Adipose tissue (tissue), 3 donors: Measurements from ENCODE around the gene BORCS6. TPM values are rescaled to one million over a fixed set of nuclear protein-coding genes. Genes with fewer than 3 reads are reported as not detected.

Experiments used
- H3K27ac ChIP-seq: one replicate; pipeline ENCODE4 v1.5.1; 2013; ENCODE audit warnings: low read depth, low read length
- WGBS, 3 donors: extraction: QIAGEN DNeasy Blood & Tissue Kit; methylation state at CpG; one replicate each; pipeline ENCODE4 v1.1.7; 2013; 5-methylcytosine and 5-hydroxymethylcytosine counted together
- polyA plus RNA-seq, 3 donors: library from polyadenylated mRNA; stranded (reverse); fragments of 200-250 nt; gene quantifications; one replicate each; pipeline ENCODE4 v1.2.3, GENCODE V29; 2013
- donor health status: healthy with polysubstance abuse.
- donor health status: Bipolar disorder and iron deficiency.
- donor health status: healthy.

BORCS6 gene
- polyA plus RNA-seq, 3 donors, result 3.3 to 13.9 (median 5.2) TPM

DNA sequence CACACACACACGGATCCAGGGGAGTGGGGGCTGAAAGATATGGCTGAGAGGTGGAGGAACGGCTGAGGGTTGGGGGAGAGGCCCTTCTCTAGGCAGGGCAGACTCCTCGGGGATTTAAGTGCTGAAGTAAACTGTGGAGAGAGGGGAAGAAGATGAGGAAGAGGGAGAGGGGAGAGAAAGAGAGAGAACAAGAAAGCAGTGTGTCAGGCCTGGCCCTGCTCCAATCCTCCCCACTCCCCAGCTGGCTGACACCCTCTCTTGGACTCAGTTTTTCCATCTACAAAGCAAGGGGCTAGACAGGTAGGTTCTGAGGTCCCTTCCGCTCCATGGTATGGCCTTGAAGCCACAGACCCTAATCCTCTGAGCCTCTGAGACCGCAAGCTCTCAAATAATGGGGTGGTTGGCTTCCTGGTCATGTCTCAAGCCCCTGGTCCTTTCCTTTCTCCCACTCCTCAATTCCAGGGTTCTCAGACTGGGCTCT, 29.2 kb downstream of the BORCS6 start:
- WGBS, 3 donors, result 48 to 55% (median 53%) methylated on average over 5 of the region's 5 CpGs
- no peak overlapping the region for H3K27ac ChIP-seq

DNA sequence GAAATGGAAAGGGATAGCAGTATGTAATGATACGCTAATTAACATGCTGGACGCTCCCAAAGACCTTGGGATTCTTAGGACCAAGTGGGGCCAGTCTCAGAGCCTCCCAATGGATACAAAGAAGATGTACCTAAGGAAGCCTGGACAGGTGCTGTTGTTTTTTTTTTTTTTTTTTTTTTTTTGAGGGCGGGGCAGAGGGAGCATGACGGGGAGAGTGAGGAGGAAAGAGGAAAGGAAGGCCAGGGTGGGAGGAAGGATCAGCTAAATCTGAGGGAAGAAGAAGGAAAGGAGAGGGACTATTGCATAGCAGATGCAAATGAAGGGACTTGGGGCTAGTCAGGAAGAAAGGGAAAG, 29.8 kb downstream of the BORCS6 start:
- 55 to 73% (median 62%) methylated on average over 3 to 4 of the region's 4 CpGs for WGBS, 3 donors
- H3K27ac ChIP-seq, result no peak overlapping the region

DNA sequence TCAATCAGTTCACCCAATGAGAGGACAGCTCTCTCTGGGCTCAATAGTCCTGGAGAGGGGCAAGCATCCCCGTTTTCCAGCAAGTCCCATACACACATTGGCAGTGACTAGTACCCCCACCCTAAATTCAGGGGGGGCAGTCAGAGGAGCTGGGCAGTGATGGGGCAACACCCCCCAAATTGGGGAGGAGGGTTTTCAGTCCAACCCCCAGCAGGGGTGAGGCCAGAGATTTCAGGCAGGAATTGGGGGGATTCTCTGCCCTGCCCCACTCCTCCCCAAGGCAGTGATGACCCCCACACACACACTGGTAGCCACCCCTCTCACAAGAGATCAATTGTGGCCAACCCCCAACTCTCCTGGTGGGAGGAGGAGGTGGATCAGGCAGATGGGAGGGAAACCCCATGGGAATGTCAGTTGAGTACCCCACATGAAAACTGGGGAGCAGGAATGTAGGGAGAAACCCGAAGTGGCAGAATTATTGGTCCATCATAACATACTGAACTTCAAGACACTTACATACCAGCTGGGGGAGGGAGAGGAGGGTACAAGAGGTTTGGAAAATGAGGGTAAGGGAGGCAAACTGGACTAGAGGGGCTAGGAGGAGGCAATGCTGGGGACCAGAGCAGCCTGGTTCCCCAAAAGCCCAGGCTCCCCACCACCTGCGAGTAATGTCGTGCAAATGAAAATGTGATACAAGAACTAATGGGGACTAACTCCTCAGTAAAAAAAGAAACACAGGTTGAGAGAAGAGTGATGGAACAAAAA, 30.3 kb downstream of the BORCS6 start:
- H3K27ac ChIP-seq, result no peak overlapping the region
- 77 to 81% (median 80%) methylated on average over 4 of the region's 4 CpGs for WGBS, 3 donors

DNA sequence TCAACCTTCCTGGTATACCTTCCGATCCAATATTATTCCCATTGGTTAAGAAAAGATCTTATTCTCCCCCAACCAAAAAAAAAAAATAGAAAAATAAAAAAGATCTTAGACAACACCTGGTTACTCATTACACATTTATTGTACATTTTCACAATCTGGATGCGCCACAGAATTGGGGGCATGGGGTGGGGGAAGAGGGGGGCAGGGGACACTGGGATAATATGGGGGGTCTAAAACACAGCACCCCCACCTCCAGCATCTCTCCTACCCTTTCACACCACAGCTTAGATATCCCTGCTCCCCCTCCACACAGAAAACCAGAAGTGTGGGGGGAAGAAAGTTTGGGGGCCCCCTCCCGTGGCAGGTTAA, 31.0 kb downstream of the BORCS6 start:
- WGBS, 3 donors, result 54 to 64% (median 60%) methylated on average over 3 of the region's 3 CpGs
- H3K27ac ChIP-seq, result no peak overlapping the region

DNA sequence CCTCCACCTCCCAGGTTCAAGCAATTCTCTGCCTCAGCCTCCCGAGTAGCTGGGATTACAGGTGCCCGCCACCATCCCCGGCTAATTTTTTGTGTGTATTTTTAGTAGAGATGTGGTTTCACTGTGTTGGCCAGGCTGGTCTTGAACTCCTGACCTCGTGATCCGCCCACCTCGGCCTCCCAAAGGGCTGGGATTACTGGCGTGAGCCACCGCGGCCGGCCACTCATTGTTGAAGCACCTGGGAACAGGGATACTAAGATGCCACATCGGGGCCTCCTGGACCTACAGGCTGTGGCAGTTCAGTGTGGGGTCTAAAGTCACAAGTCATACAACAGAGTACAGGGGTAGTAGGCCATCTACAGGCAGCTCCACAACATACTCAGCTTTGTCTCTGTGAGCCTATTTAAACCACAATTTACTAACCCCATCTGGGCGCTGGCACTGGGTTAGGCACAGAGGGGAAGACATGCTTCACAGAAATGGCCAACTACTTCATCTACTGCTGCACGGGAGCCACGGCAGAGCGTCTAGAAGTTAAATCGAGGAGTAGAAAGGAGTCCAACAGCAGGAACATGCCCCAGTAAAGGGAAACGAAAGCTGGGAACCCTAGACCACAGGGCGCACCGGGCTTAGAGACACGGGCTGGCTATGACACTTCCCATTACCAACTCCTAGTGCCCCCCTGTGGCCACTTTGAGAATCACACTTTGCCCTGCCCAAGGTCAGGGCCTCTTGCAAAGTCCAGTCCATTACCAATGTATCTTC, 31.5 kb downstream of the BORCS6 start:
- 39 to 46% (median 42%) methylated on average over 20 of the region's 20 CpGs for WGBS, 3 donors
- H3K27ac ChIP-seq, result no peak overlapping the region

DNA sequence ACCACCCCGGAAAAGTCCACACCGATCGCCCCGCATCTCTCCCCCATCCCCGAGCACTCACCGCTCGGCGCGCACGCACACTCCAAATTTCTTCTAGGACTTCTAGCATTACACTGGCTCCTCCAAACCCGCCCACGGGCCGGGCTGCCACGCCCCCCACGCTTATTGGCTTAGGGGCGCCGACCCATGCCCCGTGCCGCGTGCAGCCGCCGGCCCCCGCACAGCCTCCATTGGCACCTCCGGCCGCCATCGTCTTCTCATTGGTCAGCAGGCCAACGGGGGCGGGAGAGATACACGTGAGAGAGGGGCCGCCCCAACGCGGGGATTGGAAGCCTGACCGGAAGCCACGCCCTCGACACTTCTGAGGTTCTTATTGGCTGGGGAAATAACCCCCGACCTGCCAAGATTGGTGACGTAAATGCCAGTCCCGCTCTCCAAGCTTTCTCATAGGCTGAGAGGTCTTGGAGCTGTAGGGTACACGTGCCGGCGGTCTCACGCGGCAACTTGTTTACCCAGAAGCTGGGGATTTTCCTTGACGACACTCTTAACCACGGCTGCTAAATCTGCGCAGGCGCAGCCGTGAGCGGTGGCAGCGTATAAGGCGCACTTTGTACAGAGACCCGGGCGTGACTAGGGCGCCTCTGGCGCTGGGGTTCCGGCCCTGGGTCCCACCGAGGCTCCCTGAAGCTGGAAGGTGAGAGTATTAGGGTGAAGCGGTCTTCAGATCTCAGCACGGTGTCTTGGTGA, 33.6 kb downstream of the BORCS6 start:
- 0% methylated on average over 59 of the region's 59 CpGs for WGBS, 3 donors
- peak overlapping the region; percentile 96 for H3K27ac ChIP-seq

DNA sequence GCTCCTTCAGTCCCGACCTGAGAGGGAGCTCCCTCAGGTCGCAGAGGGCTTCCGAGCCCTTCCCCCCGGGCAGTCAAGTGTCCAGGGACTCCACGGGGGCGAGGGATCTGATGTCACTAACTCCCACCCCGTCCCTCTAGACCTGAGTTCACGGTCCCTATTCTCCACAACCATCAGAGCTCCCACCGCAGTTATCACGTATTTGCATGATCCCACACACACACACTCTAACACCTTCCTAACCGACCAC, 34.1 kb downstream of the BORCS6 start:
- WGBS, 3 donors, result 0 to 2% (median 2%) methylated on average over 11 of the region's 11 CpGs
- peak overlapping the region; percentile 90 for H3K27ac ChIP-seq

DNA sequence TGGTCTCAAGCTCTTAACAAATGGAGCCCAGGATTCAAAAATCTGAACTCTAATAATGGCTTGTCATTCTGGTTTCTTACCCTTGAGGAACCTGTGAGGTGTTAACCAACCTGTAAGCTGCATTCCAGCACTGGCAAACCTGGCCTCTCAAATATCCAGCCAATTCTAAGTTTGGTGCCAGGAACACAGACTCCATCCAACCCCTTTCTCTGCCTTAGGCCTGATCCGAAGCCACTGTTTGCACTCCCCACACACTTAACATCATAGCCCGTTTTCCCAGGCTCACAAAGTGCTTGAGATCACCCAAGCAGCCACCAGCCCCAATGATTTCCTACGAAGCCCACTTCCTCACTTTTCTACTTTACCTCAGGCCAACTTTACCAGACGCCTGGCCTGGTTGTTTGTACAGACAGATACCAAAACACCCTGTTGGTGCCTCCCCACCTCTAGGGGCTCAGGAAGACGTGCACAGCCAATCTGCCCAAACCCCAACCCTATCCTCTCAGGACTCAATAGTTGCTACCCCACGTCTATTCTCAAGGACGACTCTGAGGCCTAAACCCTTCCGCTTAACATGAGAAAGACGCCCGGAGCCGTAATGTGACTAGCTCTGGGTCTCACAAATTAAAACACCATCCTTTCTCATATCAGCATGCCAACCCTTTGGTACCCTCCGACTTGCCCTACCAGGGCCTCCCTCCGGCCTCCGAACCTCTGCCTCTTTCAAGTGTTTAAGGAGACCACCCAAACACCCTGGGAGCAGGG, 34.6 kb downstream of the BORCS6 start:
- H3K27ac ChIP-seq, result peak overlapping the region; percentile 90
- WGBS, 3 donors, result 10 to 29% (median 29%) methylated on average over 14 of the region's 14 CpGs

DNA sequence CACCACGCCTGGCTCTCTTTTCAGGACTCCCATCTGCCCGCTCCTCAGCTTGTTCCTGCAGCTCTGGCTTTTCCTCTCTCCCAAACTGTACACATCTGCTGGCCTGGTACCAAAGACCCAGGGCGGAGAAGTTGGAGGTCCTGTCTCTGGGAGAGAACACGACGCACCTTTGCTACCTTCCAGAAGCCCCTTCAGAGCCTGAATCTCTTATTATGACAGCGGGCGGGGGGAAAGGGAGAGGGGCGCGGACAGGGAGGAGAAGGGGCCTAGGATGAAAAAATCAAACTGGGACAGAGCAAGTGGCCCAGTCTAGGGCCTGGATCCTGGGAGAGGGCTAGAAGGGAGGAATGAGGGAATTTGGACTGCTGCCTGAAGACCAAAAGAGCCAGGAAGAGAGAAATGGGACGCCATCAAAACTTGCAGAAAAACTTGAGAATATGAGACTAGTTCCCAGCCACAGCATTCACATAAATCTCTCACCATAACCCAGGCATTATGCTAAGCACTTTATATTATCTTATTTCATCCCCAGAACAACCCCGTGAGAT, 35.3 kb downstream of the BORCS6 start:
- peak overlapping the region; percentile 90 for H3K27ac ChIP-seq
- WGBS, 3 donors, result 19 to 23% (median 22%) methylated on average over 11 of the region's 11 CpGs

DNA sequence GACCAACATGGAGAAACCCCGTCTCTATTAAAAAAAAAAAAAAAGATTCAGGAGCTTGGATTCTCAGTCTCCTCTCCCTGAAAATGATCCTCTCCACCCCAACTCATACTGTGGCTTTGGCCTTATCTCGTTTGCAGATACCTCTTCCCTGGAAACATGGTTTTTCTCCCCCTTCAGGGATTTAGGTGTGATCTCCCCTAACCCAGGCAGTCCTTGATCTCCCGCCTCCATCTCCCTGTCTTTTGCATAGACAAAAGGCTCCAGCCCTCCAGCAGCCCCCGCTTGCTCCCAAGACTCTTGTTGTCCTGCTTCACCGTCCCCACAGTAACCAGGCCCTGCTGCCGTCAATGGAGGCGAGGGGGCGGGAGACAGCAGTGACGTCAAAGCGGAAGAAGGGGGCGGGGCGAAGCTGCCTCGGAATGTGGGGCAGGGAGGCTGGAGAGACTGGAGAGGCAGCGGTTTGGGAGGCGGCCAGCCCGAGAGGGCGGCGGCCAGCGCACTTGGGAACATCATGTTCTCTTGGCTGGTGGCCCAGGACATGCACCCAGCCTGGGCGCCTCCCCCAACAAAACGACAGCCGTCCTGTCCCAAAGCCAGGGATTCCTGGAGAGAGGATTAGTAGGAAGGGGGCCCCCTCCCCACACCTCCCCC, 35.9 kb downstream of the BORCS6 start:
- 2 to 3% (median 2%) methylated on average over 17 to 22 of the region's 22 CpGs for WGBS, 3 donors

DNA sequence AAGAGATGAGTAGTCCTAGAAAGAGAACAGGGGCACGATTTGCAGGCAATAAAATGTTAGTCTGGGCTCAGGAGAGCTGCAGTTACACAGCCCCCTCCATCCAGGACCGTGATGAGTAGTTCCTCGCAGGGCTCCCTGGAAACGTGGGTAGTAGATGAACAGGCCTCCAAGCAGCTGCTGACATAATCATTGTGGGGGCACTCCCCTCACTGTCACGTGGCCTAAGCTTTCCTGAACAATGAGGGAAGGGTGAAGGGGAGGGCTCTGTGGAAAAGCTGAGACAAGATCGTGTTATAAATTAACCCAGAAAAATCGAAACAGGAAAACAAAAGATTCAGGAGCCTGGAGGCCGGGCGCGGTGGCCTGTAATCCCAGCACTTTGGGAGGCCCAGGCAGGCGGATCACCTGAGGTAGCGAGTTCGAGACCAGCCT, 36.4 kb downstream of the BORCS6 start:
- H3K27ac ChIP-seq, result peak overlapping the region; percentile 90
- 7 to 19% (median 15%) methylated on average over 13 of the region's 13 CpGs for WGBS, 3 donors

More for the DNA sequence above, 35.9 kb downstream of the BORCS6 start:
- peak overlapping the region; percentile 90 for H3K27ac ChIP-seq

DNA sequence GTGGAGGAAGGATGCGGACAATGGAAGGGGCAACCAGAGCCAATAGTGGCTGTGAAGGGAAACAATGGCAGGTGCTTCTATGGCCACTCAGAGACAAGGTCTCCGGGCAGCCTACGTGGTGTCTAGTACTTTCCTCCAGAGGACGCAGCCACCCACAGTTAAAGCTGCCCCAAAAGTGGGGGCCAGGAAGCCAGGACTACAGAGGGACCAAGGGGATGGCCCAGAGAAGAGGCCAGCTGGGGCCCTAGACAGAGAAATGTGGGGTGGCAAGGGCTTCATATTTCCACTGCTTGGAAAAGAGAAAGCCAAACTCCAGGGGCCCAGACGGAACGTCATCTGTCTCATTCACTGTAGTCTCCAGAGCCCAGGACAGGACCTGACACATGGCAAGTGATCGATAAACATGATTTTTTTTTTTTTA, 36.9 kb downstream of the BORCS6 start:
- H3K27ac ChIP-seq, result peak overlapping the region; percentile 90
- WGBS, 3 donors, result 64 to 68% (median 65%) methylated on average over 7 of the region's 7 CpGs

DNA sequence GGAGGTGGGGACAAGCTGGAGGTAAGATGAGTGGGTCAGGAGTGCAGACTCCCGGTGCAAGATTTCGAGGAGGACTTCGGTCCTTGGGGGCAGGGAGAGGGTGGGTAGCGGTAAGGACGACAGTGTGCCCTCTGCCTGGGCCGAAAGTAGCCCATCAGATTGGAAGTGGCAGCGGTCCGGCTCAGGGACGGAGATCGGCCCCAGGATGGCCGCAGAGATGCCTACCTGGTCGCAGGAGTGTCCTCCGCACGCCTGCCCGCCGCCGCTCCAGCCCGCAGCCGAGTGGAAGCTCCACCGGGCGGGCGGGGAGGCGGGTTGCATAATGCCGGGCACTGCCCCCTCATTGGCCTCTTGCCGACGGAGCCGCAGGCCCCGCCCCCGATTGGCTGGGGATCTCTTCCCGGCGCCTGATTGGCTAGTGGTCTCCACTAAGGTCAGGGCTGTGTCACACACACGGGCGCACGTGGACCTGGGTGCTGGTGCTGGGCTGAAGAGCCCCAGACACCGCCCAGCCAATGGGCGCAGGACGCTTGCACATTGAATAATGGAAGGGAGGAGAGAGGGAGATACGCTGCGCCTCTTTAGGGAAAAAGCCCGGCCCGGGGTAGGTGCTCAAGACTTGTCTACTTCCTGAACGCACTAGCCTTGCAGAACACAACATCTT, 37.7 kb downstream of the BORCS6 start, which contains the start of gene PER1:
TSS of gene PER1 (minus strand) at position 293 of the 664 bp plus-strand sequence. CDS start 1,698 bp downstream, outside the sequence.
- H3K27ac ChIP-seq, result peak within 1 kb of the TSS; percentile 92
- 4 to 7% (median 5%) methylated on average over 34 to 42 of the region's 42 CpGs for WGBS, 3 donors

DNA sequence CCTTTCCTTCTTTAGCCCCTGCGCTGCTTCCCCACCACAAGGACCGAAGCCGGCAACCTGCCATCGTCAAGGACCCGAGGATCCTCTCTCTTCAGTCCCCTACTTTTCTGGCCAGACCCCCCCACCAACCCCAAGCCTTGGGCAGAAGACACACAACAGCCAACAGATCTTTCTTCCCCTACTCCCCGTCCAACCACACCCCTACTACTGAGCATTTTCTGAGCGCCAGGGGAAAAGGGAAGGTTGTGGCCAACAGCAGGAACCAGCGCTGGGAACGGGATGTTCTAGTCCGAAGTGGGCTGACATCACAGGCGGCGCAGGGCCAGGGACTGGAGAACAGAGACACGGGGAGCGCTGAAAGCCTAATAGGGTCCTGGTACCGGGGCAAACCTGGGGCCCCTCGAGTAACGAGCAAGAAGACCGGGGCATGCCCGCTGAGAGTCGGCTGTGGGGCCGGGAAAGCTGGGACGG, 38.3 kb downstream of the BORCS6 start:
- WGBS, 3 donors, result 1 to 15% (median 2%) methylated on average over 21 to 22 of the region's 22 CpGs

DNA sequence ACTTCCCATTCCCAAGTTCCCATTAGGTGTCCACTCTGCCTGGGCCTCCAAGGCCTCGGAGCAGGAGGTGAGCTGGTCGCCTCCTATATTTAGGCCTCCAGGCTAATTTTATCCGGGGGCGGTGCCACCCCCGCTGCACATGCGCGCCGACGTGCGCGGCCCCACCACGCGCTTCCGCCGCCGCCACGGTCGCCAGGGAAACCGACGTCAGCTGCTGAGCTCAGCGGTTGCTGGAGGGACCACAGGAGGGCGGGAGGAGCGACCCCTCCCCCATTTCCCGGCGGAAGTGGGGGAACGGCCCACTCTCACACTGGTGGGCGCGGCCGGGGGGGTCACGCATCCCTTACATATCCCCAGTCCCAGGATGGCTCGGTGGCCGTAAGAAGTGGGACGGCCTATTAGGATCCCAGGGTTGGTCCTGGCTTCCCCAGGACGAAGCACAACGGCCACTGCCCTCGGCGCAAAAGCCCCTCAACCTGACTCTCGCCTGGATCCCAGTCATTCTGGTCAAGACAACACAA, 38.8 kb downstream of the BORCS6 start:
- H3K27ac ChIP-seq, result peak overlapping the region; percentile 92
- 1 to 15% (median 3%) methylated on average over 37 to 38 of the region's 38 CpGs for WGBS, 3 donors

More for the DNA sequence above, 38.3 kb downstream of the BORCS6 start:
- H3K27ac ChIP-seq, result peak overlapping the region; percentile 92

DNA sequence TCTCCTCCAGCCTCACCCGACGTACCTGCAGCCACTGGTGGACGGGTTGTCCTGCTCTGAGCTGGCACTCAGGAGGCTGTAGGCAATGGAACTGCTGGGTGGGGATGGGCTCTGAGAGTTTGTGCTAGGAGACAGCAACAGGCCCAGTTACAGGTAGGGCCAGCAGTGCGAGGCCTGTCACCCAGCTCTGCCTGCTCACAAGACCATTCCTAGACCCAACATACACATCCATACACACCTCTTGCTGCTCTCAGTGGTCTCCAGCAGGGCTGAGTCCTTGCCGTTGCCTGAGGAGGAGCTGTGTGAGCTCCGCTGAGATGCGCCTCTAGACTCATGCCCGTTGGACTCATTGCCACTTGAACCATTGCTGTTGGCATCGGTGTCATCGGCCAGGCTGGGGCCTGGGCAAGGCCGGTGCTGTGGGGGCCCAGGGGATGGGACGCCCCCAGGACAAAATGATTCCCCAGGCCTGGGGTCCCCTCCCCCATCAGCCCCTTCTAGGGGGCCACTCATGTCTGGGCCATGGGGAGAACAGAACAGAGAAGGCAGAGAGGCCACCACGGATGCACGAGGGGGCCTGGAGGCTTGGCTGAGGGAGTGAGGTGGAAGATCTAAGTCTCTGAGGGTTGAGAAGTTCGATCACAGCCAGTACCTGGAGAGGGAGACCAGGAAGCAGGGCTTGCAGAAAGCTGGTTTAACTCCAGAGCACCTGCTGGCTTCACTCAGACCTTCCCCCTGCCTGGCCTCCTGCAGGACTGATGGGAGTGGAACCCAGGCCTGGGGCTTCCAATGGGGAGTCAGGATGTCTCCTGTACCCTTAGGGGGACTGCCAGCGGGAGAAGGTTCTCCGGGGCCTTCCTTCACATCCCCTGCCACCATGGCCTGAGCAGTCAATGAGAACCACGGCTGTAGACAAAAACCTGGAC, 39.5 kb downstream of the BORCS6 start:
- no peak overlapping the region for H3K27ac ChIP-seq
- WGBS, 3 donors, result 72 to 76% (median 73%) methylated on average over 18 of the region's 18 CpGs
